Measurements from ENCODE around the gene CACNA1H. TPM values are rescaled to one million over a fixed set of nuclear protein-coding genes. Genes with fewer than 3 reads are reported as not detected.

The CACNA1H gene
- total RNA-seq, 1 experiment from 2014 or later = 31.1 TPM

DNA sequence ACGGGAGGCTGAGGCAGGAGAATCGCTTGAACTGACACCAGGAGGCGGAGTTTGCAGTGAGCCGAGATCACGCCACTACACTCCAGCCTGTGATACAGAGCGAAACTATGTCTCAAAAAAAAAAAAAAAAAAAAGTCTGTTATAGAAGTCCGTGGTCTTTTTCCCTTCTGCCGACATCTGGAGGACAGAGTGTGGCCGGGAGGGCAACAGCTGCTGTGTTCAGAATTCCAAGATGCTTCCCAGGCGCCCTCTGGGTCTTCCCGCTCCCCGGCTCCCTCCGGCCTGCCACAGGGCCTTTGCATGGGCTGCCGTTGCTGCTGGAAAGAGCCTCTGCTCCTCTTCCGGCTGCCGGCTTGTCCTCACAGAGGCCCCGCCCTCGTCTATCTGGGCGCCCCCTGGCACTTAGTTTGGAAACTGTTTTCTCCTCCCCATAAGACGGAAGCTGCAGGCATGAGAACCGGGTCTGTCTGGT lies 2.4 kb upstream of the CACNA1H start:
- no TSS peak for BruUV-seq (replicated peaks)
- Histone ChIP-seq H3K27ac (ENCODE audit: low read length) (no peak overlapping the region), H3K4me3 (ENCODE audit: low read depth in 2 of 2, low read length in 2 of 2) (no peak overlapping the region), H3K36me3 (ENCODE audit: control insufficient read depth, insufficient read depth, low read length) (no peaks in the 10 kb centered on the region), H3K9me3 (ENCODE audit: control insufficient read depth, insufficient read depth, low read depth, low read length) (no peaks in the 10 kb centered on the region), H3K27me3 (ENCODE audit: control insufficient read depth, insufficient read depth, low read length) (no peaks in the 10 kb centered on the region), H3K4me1 (ENCODE audit: control insufficient read depth, insufficient read depth, low read length) (peaks cover 26% of the 10 kb centered on the region)
- ATAC-seq = peak; percentile 29
- DNase-seq (ENCODE audit: low read depth, low spot score) = no peak
- in situ Hi-C loops (cut with HindIII; ENCODE audit: low pct_unique_long_range_greater_than_20kb, low sequenced_read_pairs) = no loop called here
- POLR2A ChIA-PET = no interaction called here
- CTCF ChIA-PET = interaction anchor here (0.6 to 0.7 kb wide), 2 partner anchors 9 to 426 kb away, joined by 3 to 10 read pairs; no protein-coding TSS in a partner anchor
- no peak for TF ChIP-seq TCF7L2 (IDR thresholded peaks at IDR 0.05; ENCODE audit: low read depth, low read length)
- TF ChIP-seq POLR2AphosphoS5 (IDR thresholded peaks at IDR 0.05; ENCODE audit: low read depth, low read length) = no peak
- TF ChIP-seq, protein P1, sequence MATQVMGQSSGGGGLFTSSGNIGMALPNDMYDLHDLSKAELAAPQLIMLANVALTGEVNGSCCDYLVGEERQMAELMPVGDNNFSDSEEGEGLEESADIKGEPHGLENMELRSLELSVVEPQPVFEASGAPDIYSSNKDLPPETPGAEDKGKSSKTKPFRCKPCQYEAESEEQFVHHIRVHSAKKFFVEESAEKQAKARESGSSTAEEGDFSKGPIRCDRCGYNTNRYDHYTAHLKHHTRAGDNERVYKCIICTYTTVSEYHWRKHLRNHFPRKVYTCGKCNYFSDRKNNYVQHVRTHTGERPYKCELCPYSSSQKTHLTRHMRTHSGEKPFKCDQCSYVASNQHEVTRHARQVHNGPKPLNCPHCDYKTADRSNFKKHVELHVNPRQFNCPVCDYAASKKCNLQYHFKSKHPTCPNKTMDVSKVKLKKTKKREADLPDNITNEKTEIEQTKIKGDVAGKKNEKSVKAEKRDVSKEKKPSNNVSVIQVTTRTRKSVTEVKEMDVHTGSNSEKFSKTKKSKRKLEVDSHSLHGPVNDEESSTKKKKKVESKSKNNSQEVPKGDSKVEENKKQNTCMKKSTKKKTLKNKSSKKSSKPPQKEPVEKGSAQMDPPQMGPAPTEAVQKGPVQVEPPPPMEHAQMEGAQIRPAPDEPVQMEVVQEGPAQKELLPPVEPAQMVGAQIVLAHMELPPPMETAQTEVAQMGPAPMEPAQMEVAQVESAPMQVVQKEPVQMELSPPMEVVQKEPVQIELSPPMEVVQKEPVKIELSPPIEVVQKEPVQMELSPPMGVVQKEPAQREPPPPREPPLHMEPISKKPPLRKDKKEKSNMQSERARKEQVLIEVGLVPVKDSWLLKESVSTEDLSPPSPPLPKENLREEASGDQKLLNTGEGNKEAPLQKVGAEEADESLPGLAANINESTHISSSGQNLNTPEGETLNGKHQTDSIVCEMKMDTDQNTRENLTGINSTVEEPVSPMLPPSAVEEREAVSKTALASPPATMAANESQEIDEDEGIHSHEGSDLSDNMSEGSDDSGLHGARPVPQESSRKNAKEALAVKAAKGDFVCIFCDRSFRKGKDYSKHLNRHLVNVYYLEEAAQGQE (IDR thresholded peaks at IDR 0.05; ENCODE audit: insufficient read depth in 1 of 2, low read depth in 2 of 2, low read length in 1 of 2) = no peak
- TF ChIP-seq, protein P2, sequence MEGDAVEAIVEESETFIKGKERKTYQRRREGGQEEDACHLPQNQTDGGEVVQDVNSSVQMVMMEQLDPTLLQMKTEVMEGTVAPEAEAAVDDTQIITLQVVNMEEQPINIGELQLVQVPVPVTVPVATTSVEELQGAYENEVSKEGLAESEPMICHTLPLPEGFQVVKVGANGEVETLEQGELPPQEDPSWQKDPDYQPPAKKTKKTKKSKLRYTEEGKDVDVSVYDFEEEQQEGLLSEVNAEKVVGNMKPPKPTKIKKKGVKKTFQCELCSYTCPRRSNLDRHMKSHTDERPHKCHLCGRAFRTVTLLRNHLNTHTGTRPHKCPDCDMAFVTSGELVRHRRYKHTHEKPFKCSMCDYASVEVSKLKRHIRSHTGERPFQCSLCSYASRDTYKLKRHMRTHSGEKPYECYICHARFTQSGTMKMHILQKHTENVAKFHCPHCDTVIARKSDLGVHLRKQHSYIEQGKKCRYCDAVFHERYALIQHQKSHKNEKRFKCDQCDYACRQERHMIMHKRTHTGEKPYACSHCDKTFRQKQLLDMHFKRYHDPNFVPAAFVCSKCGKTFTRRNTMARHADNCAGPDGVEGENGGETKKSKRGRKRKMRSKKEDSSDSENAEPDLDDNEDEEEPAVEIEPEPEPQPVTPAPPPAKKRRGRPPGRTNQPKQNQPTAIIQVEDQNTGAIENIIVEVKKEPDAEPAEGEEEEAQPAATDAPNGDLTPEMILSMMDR (IDR thresholded peaks at IDR 0.05) = no peak
- no peak for TF ChIP-seq SIN3A (IDR thresholded peaks at IDR 0.05; ENCODE audit: borderline replicate concordance, insufficient read depth, low read depth, low read length)
- intact Hi-C loops (cut with micrococcal nuclease; ENCODE audit: unreplicated experiment) = no loop called here

DNA sequence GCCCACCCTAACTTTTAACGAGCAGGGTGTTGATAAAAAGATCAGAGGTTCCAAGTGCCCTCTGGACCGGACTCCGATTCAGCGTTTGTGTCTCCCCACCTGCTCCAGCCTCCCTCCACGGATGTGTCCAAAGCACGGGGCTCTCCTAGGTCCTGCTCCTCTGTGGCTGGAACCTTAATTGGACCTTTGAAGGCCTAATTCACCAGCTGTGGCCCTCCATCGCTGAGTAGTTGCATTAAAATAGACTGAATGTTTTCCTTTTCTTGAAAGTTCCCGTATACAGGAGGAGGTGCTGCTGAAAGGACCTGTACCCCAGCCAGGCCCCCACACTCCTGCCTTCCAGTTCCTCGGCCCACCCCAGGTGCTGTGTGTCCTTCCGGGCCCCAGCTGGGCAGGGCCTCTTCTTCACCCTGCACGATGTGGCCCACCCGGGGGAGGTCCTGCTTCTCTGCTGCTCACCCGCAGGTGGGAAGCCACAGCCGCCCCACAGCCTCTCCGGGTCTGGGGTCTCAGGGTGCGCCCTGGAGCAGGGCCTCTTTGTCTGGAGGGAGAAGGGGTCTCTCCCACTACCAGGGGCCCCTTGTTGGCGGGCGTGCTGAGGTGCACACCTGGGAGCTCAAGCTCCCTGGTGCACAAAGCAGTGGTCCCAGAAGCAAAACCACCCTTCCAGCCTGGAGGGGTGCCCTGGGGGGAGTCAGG lies 1.3 kb upstream of the CACNA1H start:
- no peak for DNase-seq (ENCODE audit: low read depth, low spot score)
- BruUV-seq (replicated peaks) = no TSS peak
- H3K27ac ChIP-seq (ENCODE audit: low read length) = peak overlapping the region; percentile 59; the same call in 1 of the 2 replicates
- no peaks in the 10 kb centered on the region for H3K9me3 ChIP-seq (ENCODE audit: control insufficient read depth, insufficient read depth, low read depth, low read length)
- H3K4me3 ChIP-seq (ENCODE audit: low read depth in 2 of 2, low read length in 2 of 2) = peak overlapping the region in 1 of 2 experiments; percentile 32; a peak in 1 of 4 replicates
- ChIA-PET POLR2A (no interaction called here), CTCF (no interaction called here)
- no peaks in the 10 kb centered on the region for H3K36me3 ChIP-seq (ENCODE audit: control insufficient read depth, insufficient read depth, low read length)
- in situ Hi-C loops (cut with HindIII; ENCODE audit: low pct_unique_long_range_greater_than_20kb, low sequenced_read_pairs) = no loop called here
- no peaks in the 10 kb centered on the region for H3K27me3 ChIP-seq (ENCODE audit: control insufficient read depth, insufficient read depth, low read length)
- peaks cover 33% of the 10 kb centered on the region for H3K4me1 ChIP-seq (ENCODE audit: control insufficient read depth, insufficient read depth, low read length)
- TF ChIP-seq POLR2AphosphoS5 (IDR thresholded peaks at IDR 0.05; ENCODE audit: low read depth, low read length) = no peak
- TF ChIP-seq SIN3A (IDR thresholded peaks at IDR 0.05; ENCODE audit: borderline replicate concordance, insufficient read depth, low read depth, low read length) = no peak
- TF ChIP-seq, protein P2 (IDR thresholded peaks at IDR 0.05) = no peak
- TF ChIP-seq, protein P1 (IDR thresholded peaks at IDR 0.05; ENCODE audit: insufficient read depth in 1 of 2, low read depth in 2 of 2, low read length in 1 of 2) = no peak
- TF ChIP-seq TCF7L2 (IDR thresholded peaks at IDR 0.05; ENCODE audit: low read depth, low read length) = no peak
- intact Hi-C loops (cut with micrococcal nuclease; ENCODE audit: unreplicated experiment) = no loop called here
- no peak for ATAC-seq
